WERI-Rb-1 (cell line): ENCODE measurements around the gene MEG3.
"Not testable (repeated sequence)": the region's sequence is repeated elsewhere in the genome, so short reads cannot be mapped to it uniquely, and the experiment has no call there.

Experiments used
- DNase-seq: peaks from one replicate; pipeline ENCODE4 v3.0.0-alpha.2; 2020
- H3K27ac ChIP-seq: fragments of 250-450 bp; sonication (Bioruptor Pico); 2 replicates; pipeline ENCODE4 v1.5.1; 2020; ENCODE audit warnings: mild to moderate bottlenecking, moderate library complexity
- H3K27me3 ChIP-seq: fragments of 250-450 bp; sonication (Bioruptor Pico); 2 replicates; pipeline ENCODE4 v1.5.1; 2021; ENCODE audit warnings: mild to moderate bottlenecking, low read depth, moderate library complexity; ENCODE audit not compliant: insufficient read depth, severe bottlenecking
- H3K36me3 ChIP-seq: fragments of 250-450 bp; sonication (Bioruptor Pico); 2 replicates; pipeline ENCODE4 v1.5.1; 2020; ENCODE audit warnings: mild to moderate bottlenecking, moderate library complexity
- H3K4me3 ChIP-seq: 2 replicates; pipeline ENCODE4 v1.5.1; 2011; ENCODE audit warnings: low read depth, mild to moderate bottlenecking, control low read depth, low read length
- H3K9me3 ChIP-seq: fragments of 250-450 bp; sonication (Bioruptor Pico); 2 replicates; pipeline ENCODE4 v1.5.1; 2021; ENCODE audit warnings: mild to moderate bottlenecking, moderate library complexity; ENCODE audit not compliant: severe bottlenecking
- TF ChIP-seq, protein P1 (sequence below): IDR thresholded peaks from 2 replicates; pipeline ENCODE4 v1.5.1; 2011; ENCODE audit warnings: low read depth, mild to moderate bottlenecking, control low read depth, inconsistent platforms, low read length

The MEG3 gene

DNA sequence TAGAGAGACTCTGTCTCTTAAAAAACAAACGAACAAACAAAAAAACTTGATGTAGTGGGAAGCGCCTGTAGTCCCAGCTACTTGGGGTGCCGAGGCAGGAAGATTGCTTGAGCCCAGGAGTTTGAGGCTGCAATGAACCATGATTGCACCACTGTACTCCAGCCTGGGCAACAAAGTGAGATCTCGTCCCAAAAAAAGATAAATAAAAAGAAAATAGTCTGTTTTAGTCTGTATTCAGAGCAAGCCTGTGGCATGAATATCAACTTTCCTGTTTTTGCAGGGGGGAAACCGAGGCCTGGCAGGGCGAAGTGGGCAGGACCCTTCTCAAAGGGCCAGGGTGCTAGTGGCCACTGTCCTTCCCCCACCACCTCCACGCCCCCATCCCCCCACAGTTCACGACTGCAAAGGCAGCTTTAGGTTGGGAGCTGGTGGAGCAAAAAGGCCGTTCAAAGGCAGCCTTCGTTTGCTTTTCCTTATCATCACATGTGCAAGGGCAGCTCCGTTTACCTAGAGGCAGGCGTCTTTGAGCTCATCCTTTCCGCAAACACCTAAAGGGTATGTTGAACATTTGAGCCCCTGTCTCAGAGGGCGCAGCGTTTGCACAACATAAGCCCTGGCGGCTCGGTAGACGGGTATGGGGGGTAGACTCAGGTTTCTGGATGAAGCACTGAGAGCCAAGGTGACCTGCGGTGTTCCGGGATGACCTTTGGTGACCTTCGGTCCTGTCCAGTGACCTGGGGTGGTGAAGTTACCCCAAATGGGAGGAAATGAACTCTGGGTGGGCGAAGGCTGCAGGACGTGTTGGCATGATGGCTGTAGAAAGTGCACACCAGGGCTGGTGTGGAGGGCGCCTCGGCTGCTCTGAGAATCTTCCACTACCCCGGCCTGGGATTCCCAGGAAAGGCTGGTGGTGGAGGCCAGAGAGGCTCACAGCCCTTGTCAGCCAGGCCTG, 8.7 kb upstream of the MEG3 start:
- TF ChIP-seq, protein P1, sequence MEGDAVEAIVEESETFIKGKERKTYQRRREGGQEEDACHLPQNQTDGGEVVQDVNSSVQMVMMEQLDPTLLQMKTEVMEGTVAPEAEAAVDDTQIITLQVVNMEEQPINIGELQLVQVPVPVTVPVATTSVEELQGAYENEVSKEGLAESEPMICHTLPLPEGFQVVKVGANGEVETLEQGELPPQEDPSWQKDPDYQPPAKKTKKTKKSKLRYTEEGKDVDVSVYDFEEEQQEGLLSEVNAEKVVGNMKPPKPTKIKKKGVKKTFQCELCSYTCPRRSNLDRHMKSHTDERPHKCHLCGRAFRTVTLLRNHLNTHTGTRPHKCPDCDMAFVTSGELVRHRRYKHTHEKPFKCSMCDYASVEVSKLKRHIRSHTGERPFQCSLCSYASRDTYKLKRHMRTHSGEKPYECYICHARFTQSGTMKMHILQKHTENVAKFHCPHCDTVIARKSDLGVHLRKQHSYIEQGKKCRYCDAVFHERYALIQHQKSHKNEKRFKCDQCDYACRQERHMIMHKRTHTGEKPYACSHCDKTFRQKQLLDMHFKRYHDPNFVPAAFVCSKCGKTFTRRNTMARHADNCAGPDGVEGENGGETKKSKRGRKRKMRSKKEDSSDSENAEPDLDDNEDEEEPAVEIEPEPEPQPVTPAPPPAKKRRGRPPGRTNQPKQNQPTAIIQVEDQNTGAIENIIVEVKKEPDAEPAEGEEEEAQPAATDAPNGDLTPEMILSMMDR, result no peak
- DNase-seq, result no peak
- no peak overlapping the region for H3K27ac ChIP-seq
- peaks cover under 1% of the 10 kb centered on the region for H3K9me3 ChIP-seq
- H3K4me3 ChIP-seq, result no peak overlapping the region
- peaks cover 11% of the 10 kb centered on the region for H3K27me3 ChIP-seq
- H3K36me3 ChIP-seq, result no peaks in the 10 kb centered on the region

DNA sequence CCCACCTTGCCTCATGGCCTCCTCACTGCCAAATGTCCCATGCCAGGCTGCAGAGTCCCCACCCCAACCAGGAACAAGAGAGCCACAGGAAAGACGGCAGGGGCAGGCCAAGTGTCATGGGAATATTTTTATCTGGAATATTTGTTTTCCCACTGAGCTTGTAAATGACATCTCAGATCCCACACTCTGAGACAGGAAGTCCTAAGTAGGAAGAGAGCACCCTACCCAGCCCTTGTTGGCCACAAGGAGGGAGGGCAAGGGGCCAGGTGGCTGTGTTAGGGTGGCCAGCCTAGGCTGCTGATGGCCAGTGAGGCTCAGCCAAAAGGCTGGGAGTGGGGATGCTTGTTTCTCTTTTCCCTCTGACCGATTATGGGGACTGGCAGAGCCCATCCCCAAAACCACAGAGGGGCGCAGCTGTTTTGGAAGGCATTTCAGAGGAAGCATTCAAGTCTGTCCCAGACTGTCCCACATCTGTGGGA, 7.7 kb upstream of the MEG3 start:
- H3K27ac ChIP-seq, result no peak overlapping the region
- peaks cover 4% of the 10 kb centered on the region for H3K27me3 ChIP-seq
- TF ChIP-seq, protein P1, result no peak
- no peak for DNase-seq
- H3K9me3 ChIP-seq, result no peaks in the 10 kb centered on the region
- no peaks in the 10 kb centered on the region for H3K36me3 ChIP-seq
- no peak overlapping the region for H3K4me3 ChIP-seq

DNA sequence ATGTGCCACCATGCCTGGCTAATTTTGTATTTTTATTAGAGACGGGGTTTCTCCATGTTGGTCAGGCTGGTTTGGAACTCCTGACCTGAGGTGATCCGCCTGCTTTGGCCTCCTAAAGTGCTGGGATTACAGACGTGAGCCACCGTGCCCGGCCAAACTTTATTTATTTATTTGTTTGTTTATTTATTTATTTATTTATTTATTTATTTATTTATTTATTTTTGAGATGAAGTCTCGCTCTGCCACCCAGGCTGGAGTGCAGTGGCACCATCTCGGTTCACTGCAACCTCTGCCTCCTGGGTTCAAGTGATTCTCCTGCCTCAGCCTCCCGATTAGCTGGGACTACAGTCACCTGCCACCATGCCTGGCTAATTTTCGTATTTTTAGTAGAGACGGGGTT, 7.0 kb upstream of the MEG3 start:
- DNase-seq, H3K27me3 ChIP-seq, H3K27ac ChIP-seq, H3K9me3 ChIP-seq, H3K36me3 ChIP-seq, H3K4me3 ChIP-seq: not testable (repeated sequence)

DNA sequence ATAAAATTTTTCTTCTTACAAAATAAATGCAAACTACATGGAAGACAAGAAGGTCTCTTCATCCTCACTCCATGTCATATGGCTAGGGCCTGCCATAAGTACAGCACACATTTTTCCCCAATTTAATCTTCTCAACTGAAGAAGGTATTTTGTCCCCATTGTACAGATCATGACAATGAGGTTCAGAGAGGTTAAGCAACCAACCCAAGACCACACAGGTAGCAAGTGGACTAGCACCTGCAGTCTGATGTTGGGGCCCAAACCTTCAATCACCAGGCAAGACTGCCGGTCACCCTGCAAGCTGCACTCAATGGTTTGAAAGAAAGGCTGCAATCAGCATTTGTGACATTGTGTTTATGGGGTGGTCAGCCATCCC, 6.5 kb upstream of the MEG3 start:
- H3K36me3 ChIP-seq, result no peaks in the 10 kb centered on the region
- no peaks in the 10 kb centered on the region for H3K9me3 ChIP-seq
- H3K4me3 ChIP-seq, result no peak overlapping the region
- DNase-seq, result no peak
- TF ChIP-seq, protein P1, result no peak
- peaks cover 7% of the 10 kb centered on the region for H3K27me3 ChIP-seq
- H3K27ac ChIP-seq, result no peak overlapping the region

DNA sequence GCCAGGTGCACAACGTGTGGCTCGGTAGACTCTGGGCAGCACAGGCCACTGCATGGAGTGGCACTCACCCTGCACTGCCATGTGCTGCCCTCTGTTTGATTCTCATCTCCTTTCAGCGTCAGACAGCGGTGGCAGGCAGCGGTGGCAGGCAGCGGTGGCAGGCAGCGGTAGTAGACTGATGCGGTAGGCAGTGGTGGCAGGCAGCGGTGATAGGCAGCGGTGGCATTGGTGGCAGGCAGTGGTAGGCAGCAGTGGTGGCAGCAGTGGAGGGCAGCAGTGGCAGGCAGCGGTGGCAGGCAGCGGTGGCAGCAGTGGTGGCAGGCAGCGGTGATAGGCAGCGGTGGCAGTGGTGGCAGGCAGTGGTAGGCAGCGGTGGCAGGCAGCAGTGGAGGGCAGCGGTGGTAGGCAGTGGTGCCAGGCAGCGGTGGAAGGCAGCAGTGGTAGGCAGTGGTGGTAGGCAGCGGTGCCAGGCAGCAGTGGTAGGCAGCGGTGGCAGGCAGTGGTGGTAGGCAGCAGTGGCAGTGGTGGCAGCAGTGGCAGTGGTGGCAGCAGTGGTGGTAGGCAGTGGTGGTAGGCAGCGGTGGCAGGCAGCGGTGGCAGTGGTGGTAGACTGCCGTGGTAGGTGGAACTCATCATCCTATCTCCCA, 6.0 kb upstream of the MEG3 start:
- Histone ChIP-seq H3K9me3 (no peaks in the 10 kb centered on the region), H3K4me3 (no peak overlapping the region), H3K27ac (no peak overlapping the region), H3K36me3 (no peaks in the 10 kb centered on the region), H3K27me3 (peaks cover 9% of the 10 kb centered on the region)
- TF ChIP-seq, protein P1, result no peak
- DNase-seq, result no peak

DNA sequence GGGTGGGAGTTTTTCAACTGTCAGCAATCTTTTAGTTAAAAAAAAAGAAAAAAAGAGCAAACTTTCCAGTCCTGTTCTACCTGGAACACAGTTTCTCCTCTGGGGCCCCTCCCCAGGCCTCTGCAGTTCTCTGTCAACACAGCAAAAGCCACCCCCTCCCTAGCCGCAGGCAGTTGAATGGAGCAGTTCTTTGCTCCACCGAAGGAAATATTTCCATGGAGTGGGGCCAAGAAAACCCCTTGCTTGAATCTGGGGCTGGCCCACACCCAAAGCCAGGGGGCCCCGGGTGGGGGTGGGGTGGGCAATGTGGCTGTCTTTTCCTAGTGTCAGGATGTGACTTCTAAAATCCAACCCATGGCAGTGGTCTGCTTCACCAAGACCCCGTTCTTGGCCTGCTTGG, 5.0 kb upstream of the MEG3 start:
- DNase-seq, result no peak
- no peaks in the 10 kb centered on the region for H3K36me3 ChIP-seq
- no peaks in the 10 kb centered on the region for H3K9me3 ChIP-seq
- TF ChIP-seq, protein P1, result no peak
- H3K27me3 ChIP-seq, result peaks cover 19% of the 10 kb centered on the region
- H3K27ac ChIP-seq, result no peak overlapping the region
- no peak overlapping the region for H3K4me3 ChIP-seq
